ENCODE results near the gene GPR146.
A peak's percentile ranks its signal among the peaks of the same experiment; 100 is the strongest.

GPR146 gene

GRCh38 chr7:1095621-1096155 is 51.3 kb downstream of the GPR146 start:
- peaks cover 0 to 23% (median 17%) of the 10 kb centered on the region in 4 donors for H3K4me1 ChIP-seq
- H3K36me3 ChIP-seq = peaks cover 14 to 36% (median 21%) of the 10 kb centered on the region in 3 donors
- peak; percentile 41 to 87 for DNase-seq
- intact Hi-C loops (cut with DNase I; ENCODE audit: low total_unique reads) = no loop called here
- H3K9me3 ChIP-seq = no peaks in the 10 kb centered on the region
- no peaks in the 10 kb centered on the region for H3K27me3 ChIP-seq
- peak in 1 of 2 experiments; percentile 11 for TF ChIP-seq CTCF (IDR thresholded peaks at IDR 0.05)
- H3K4me3 ChIP-seq = peak overlapping the region; percentile 35 to 49
- peak overlapping the region; percentile 74 to 81 for H3K27ac ChIP-seq

- Histone ChIP-seq H3K36me3 (peaks cover 13 to 30% (median 18%) of the 10 kb centered on the region in 3 donors), H3K4me3 (peak overlapping the region; percentile 35 to 49), H3K27me3 (no peaks in the 10 kb centered on the region), H3K27ac (peak overlapping the region; percentile 74 to 81), H3K9me3 (no peaks in the 10 kb centered on the region), H3K4me1 (peaks cover 0 to 26% (median 20%) of the 10 kb centered on the region in 4 donors)
- TF ChIP-seq CTCF (IDR thresholded peaks at IDR 0.05) = no peak
- DNase-seq = peak in 1 of 2 donors; percentile 80
- intact Hi-C loops (cut with DNase I; ENCODE audit: low total_unique reads) = no loop called here
These were observed 52.1 kb downstream of the GPR146 start for GRCh38 chr7:1096156-1097119.

- intact Hi-C loops (cut with DNase I; ENCODE audit: low total_unique reads) = no loop called here
- peak overlapping the region in 1 of 2 donors; percentile 74 for H3K27ac ChIP-seq
- peaks cover 0 to 33% (median 24%) of the 10 kb centered on the region in 4 donors for H3K4me1 ChIP-seq
- no peaks in the 10 kb centered on the region for H3K27me3 ChIP-seq
- H3K4me3 ChIP-seq = no peak overlapping the region
- no peaks in the 10 kb centered on the region for H3K9me3 ChIP-seq
- DNase-seq = no peak
- peaks cover 6 to 24% (median 12%) of the 10 kb centered on the region in 3 donors for H3K36me3 ChIP-seq
- TF ChIP-seq CTCF (IDR thresholded peaks at IDR 0.05) = no peak
These were observed 52.8 kb downstream of the GPR146 start for GRCh38 chr7:1097120-1097504.

- intact Hi-C loops (cut with DNase I; ENCODE audit: low total_unique reads) = no loop called here
- H3K4me3 ChIP-seq = no peak overlapping the region
- H3K27me3 ChIP-seq = no peaks in the 10 kb centered on the region
- H3K4me1 ChIP-seq = peaks cover 0 to 40% (median 28%) of the 10 kb centered on the region in 4 donors
- no peak overlapping the region for H3K27ac ChIP-seq
- TF ChIP-seq CTCF (IDR thresholded peaks at IDR 0.05) = no peak
- peaks cover 0 to 10% (median 0%) of the 10 kb centered on the region in 3 donors for H3K36me3 ChIP-seq
- no peak for DNase-seq
- H3K9me3 ChIP-seq = no peaks in the 10 kb centered on the region
These were observed 54.2 kb downstream of the GPR146 start for GRCh38 chr7:1098243-1099153.

GRCh38 chr7:1099154-1099542 is 54.8 kb downstream of the GPR146 start:
- H3K9me3 ChIP-seq = no peaks in the 10 kb centered on the region
- no peak for DNase-seq
- intact Hi-C loops (cut with DNase I; ENCODE audit: low total_unique reads) = no loop called here
- H3K27ac ChIP-seq = no peak overlapping the region
- H3K4me3 ChIP-seq = no peak overlapping the region
- H3K36me3 ChIP-seq = peaks cover 0 to 3% (median 0%) of the 10 kb centered on the region in 3 donors
- TF ChIP-seq CTCF (IDR thresholded peaks at IDR 0.05) = no peak
- peaks cover 0 to 40% (median 28%) of the 10 kb centered on the region in 4 donors for H3K4me1 ChIP-seq
- H3K27me3 ChIP-seq = no peaks in the 10 kb centered on the region
